HG02884 (cell line): ENCODE measurements around the gene MYCN.

Source experiments
- ATAC-seq: cut with Tn5 transposase; IDR thresholded peaks from one replicate; pipeline ENCODE4 v1.9.1; 2021; ENCODE audit warnings: mild to moderate bottlenecking, moderate library complexity; ENCODE audit not compliant: unreplicated experiment

Gene MYCN

GRCh38 chr2:15992457-15993231 is 52.3 kb downstream of the MYCN start:
- ATAC-seq = no peak

GRCh38 chr2:15993232-15993610 is 52.9 kb downstream of the MYCN start:
- no peak for ATAC-seq

- no peak for ATAC-seq
Measured at GRCh38 chr2:15993666-15994065, 53.3 kb downstream of the MYCN start.

GRCh38 chr2:15995603-15996002 is 55.3 kb downstream of the MYCN start:
- no peak for ATAC-seq
